ENCODE measurements around the gene CMYA5.

DNA sequence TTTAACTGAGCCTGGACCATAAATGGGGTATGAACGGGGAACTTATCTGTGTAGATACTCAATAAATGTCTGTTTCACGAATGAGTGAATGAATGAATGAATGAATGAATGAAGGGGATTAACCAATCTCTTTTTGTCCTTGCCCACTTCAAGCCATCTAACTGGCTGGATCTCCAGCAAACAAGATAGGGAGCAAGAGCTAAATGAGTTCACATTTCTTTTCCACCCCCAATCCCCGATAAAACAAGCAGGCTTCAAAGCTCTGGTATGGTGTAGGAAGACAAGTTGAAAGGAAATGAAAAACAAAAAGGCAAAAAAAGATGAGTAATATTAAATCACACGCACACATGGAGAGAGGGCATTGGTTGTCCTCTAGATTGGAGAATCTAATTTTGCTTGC lies 84.0 kb downstream of the CMYA5 start:
- TF ChIP-seq POLR2AphosphoS5 (IDR thresholded peaks at IDR 0.05; ENCODE audit: low read depth, low read length): no peak
- TF ChIP-seq TAF1 (IDR thresholded peaks at IDR 0.05; ENCODE audit: low read depth, low read length): no peak
- no peak for TF ChIP-seq POLR2A (IDR thresholded peaks at IDR 0.05; ENCODE audit: low read depth, low read length)
